NCI-H2107 (cell line): ENCODE data around the gene NOTO.
A peak's percentile ranks its signal among the peaks of the same experiment; 100 is the strongest.
"Not testable (repeated sequence)": the region's sequence is repeated elsewhere in the genome, so short reads cannot be mapped to it uniquely, and the experiment has no call there.

Source experiments
- DNase-seq: peaks from one replicate; lab custom pipeline; 2025; lab: John Stamatoyannopoulos, UW

NOTO gene

GRCh38 chr2:73200281-73200680 lies 2.1 kb upstream of the NOTO start:
- not testable (repeated sequence) for DNase-seq

- no peak for DNase-seq
These were observed 794 bp downstream of the NOTO start for GRCh38 chr2:73203055-73203681.

GRCh38 chr2:73205611-73206010 lies 3.2 kb downstream of the NOTO start:
- no peak for DNase-seq

- DNase-seq: no peak
These were observed 5.9 kb downstream of the NOTO start for GRCh38 chr2:73208258-73208657.

- no peak for DNase-seq
These were observed 7.6 kb downstream of the NOTO start for GRCh38 chr2:73210019-73210418.

- DNase-seq: no peak
These were observed 8.3 kb downstream of the NOTO start for GRCh38 chr2:73210696-73211095.

- DNase-seq: no peak
These were observed 9.7 kb downstream of the NOTO start for GRCh38 chr2:73212098-73212447.

GRCh38 chr2:73212448-73213176 lies 10.2 kb downstream of the NOTO start:
- DNase-seq: peak; percentile 11

- peak; percentile 62 for DNase-seq
These were observed 12.0 kb downstream of the NOTO start, which contains the start of gene SMYD5 for GRCh38 chr2:73214120-73215035. Gene SMYD5 (plus strand): TSS chr2:73214245. CDS start chr2:73214267, 22 bp downstream.

- DNase-seq: no peak
These were observed 12.9 kb downstream of the NOTO start for GRCh38 chr2:73215254-73215653.

- no peak for DNase-seq
These were observed 14.8 kb downstream of the NOTO start for GRCh38 chr2:73217160-73217559.

- DNase-seq: no peak
These were observed 15.5 kb downstream of the NOTO start for GRCh38 chr2:73217826-73218225.

GRCh38 chr2:73218298-73218697 lies 15.9 kb downstream of the NOTO start:
- no peak for DNase-seq

- DNase-seq: no peak
These were observed 21.4 kb downstream of the NOTO start for GRCh38 chr2:73223821-73224220.

- no peak for DNase-seq
These were observed 23.4 kb downstream of the NOTO start for GRCh38 chr2:73225513-73226360.

- no peak for DNase-seq
These were observed 24.7 kb downstream of the NOTO start for GRCh38 chr2:73227086-73227485.

GRCh38 chr2:73228631-73229030 lies 26.3 kb downstream of the NOTO start:
- DNase-seq: no peak

- no peak for DNase-seq
These were observed 30.2 kb downstream of the NOTO start for GRCh38 chr2:73232403-73233153.

GRCh38 chr2:73233154-73233931 lies 31.0 kb downstream of the NOTO start, which contains the start of gene PRADC1:
Gene PRADC1 (minus strand): TSS chr2:73233239. CDS start chr2:73233160, 79 bp downstream.
- peak; percentile 98 for DNase-seq
